BE2C (cell line): ENCODE data around the gene ABCB11.

Source experiments
- DNase-seq: peaks from one replicate; pipeline ENCODE4 v3.0.0-alpha.2; 2020
- H3K27me3 ChIP-seq: fragments of 250-450 bp; sonication (Bioruptor Pico); 2 replicates; pipeline ENCODE4 v1.5.1; 2020; ENCODE audit warnings: mild to moderate bottlenecking
- H3K36me3 ChIP-seq: fragments of 250-450 bp; sonication (Bioruptor Pico); 2 replicates; pipeline ENCODE4 v1.5.1; 2020; ENCODE audit warnings: mild to moderate bottlenecking
- H3K4me1 ChIP-seq: fragments of 250-450 bp; sonication (Bioruptor Pico); 2 replicates; pipeline ENCODE4 v1.5.1; 2020
- H3K4me3 ChIP-seq: 2 replicates; pipeline ENCODE4 v1.5.1; 2011; ENCODE audit warnings: low read depth, low read length
- H3K9me3 ChIP-seq: fragments of 250-450 bp; sonication (Bioruptor Pico); 2 replicates; pipeline ENCODE4 v1.5.1; 2020
- CTCF ChIP-seq: IDR thresholded peaks from 2 replicates; pipeline ENCODE4 v1.5.1; 2012; ENCODE audit warnings: mild to moderate bottlenecking, low read depth, low read length

The ABCB11 gene

GRCh38 chr2:169005994-169006393 lies 25.1 kb downstream of the ABCB11 start:
- no peak for TF ChIP-seq CTCF
- Histone ChIP-seq H3K9me3 (no peaks in the 10 kb centered on the region), H3K4me3 (no peak overlapping the region), H3K27me3 (no peaks in the 10 kb centered on the region), H3K4me1 (no peaks in the 10 kb centered on the region), H3K36me3 (no peaks in the 10 kb centered on the region)
- DNase-seq: no peak

DNA sequence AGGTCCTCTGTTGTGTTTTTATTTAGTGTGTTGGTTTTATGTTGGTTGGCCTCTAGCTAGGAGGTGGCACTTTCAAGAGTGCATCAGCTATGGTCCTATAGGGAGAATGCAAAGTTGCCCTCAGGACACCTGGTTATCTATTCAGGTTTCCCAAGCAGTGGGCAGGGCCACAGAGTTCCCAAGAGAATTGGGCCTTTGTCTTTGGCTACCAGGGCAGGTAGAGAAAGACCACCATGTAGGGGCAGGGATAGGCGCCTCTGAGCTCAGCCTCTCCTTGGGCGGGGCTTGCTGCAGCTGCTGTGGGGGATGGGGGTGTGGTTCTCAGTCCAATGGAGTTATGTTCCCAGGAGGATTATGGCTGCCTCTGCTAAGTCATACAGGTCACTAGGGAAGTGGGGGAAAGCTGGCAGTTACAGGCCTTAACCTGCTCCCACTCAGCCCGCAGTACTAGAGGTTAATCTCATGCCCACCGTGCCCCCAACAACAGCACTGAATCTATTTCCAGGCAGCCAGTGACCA lies 26.0 kb downstream of the ABCB11 start:
- H3K4me3 ChIP-seq: no peak overlapping the region
- no peaks in the 10 kb centered on the region for H3K27me3 ChIP-seq
- peak; percentile 6 for DNase-seq
- TF ChIP-seq CTCF: no peak
- no peaks in the 10 kb centered on the region for H3K36me3 ChIP-seq
- no peaks in the 10 kb centered on the region for H3K4me1 ChIP-seq
- no peaks in the 10 kb centered on the region for H3K9me3 ChIP-seq

- DNase-seq: no peak
- no peaks in the 10 kb centered on the region for H3K27me3 ChIP-seq
- no peaks in the 10 kb centered on the region for H3K4me1 ChIP-seq
- H3K4me3 ChIP-seq: no peak overlapping the region
- H3K9me3 ChIP-seq: no peaks in the 10 kb centered on the region
- no peaks in the 10 kb centered on the region for H3K36me3 ChIP-seq
- TF ChIP-seq CTCF: no peak
Observed at GRCh38 chr2:169002161-169002738, 28.9 kb downstream of the ABCB11 start.

DNA sequence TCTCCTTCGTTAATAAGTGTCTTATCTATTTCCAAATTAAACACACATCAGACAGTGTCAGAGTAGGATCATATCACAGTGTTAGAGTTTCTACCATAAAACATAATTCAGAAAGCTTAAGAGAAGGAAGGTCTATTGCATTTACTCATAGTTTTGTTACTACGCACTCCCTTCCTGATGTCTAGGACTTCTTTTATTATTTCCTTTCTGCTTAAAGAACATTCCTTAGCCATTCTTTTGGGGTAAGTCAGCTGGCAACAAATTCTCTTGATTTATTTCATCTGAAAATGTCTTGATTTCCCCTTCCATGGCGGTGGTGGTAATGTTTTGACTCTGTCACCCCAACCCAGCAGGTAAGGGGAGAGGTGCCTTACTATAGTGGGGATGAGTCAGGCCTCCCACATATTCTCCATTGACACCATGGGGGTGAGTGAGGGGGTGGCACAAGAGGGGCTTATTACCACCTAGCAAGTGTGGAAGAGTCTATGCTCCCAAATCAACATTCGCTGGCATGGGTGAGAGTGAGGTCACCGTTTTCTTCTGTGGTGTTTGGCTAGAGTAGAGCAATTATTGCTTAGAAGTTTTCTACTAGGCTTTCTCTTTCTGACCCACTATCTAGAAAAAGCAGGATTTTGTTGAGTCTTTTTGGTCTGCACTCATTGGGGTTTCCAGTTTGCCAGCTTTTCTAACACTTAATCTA lies 29.9 kb downstream of the ABCB11 start:
- TF ChIP-seq CTCF: no peak
- H3K36me3 ChIP-seq: no peaks in the 10 kb centered on the region

GRCh38 chr2:168999668-169000213 lies 31.4 kb downstream of the ABCB11 start:
- Histone ChIP-seq H3K4me3 (no peak overlapping the region), H3K4me1 (no peaks in the 10 kb centered on the region), H3K27me3 (no peaks in the 10 kb centered on the region), H3K36me3 (no peaks in the 10 kb centered on the region), H3K9me3 (no peaks in the 10 kb centered on the region)
- TF ChIP-seq CTCF: no peak
- no peak for DNase-seq

More for the DNA sequence above, 29.9 kb downstream of the ABCB11 start:
- DNase-seq: no peak
- Histone ChIP-seq H3K9me3 (no peaks in the 10 kb centered on the region), H3K4me1 (no peaks in the 10 kb centered on the region), H3K4me3 (no peak overlapping the region), H3K27me3 (no peaks in the 10 kb centered on the region)
